Measurements from ENCODE around the gene RYR1.

RYR1 gene

GRCh38 chr19:38443458-38443999 lies 10.0 kb downstream of the RYR1 start:
- no peak overlapping the region for H3K4me3 ChIP-seq (ENCODE audit: control insufficient read depth in 1 of 7, extremely low read depth in 1 of 7, insufficient read depth in 4 of 7, low read depth in 2 of 7, low read length in 6 of 7)
- H3K27me3 ChIP-seq (replicated peaks in 2 of 5; ENCODE audit: control insufficient read depth in 4 of 5, insufficient read depth in 5 of 5, low read length in 4 of 5) = no peaks in the 10 kb centered on the region
- DNase-seq = no peak
- no peaks in the 10 kb centered on the region for H3K36me3 ChIP-seq (ENCODE audit: control insufficient read depth in 4 of 4, insufficient read depth in 4 of 4, low read length in 3 of 4)
- no peaks in the 10 kb centered on the region for H3K9me3 ChIP-seq (ENCODE audit: control extremely low read depth in 1 of 5, control insufficient read depth in 4 of 5, insufficient read depth in 2 of 5, low read depth in 1 of 5, low read length in 4 of 5)
- ChIA-PET CTCF (interaction anchor here (4.8 kb wide), 1 partner anchor 40 kb away, joined by 30 read pairs; the partner anchor contains the start of gene FAM98C), POLR2A (no interaction called here)
- H3K27ac ChIP-seq (ENCODE audit: insufficient read depth in 1 of 2, low read depth in 1 of 2, low read length in 2 of 2, poor library complexity in 1 of 2, severe bottlenecking in 2 of 2) = no peak overlapping the region
- peaks cover 0 to 2% (median 0%) of the 10 kb centered on the region in 4 experiments for H3K4me1 ChIP-seq (ENCODE audit: control extremely low read depth in 1 of 4, control insufficient read depth in 4 of 4, insufficient read depth in 4 of 4, low read length in 3 of 4)
- WGBS (ENCODE audit: insufficient coverage) = 93% methylated on average over 12 of the region's 15 CpGs

GRCh38 chr19:38444026-38444425 lies 10.5 kb downstream of the RYR1 start:
- no peak for DNase-seq
- no peak overlapping the region for H3K27ac ChIP-seq (ENCODE audit: insufficient read depth in 1 of 2, low read depth in 1 of 2, low read length in 2 of 2, poor library complexity in 1 of 2, severe bottlenecking in 2 of 2)
- no peaks in the 10 kb centered on the region for H3K36me3 ChIP-seq (ENCODE audit: control insufficient read depth in 4 of 4, insufficient read depth in 4 of 4, low read length in 3 of 4)
- H3K4me1 ChIP-seq (ENCODE audit: control extremely low read depth in 1 of 4, control insufficient read depth in 4 of 4, insufficient read depth in 4 of 4, low read length in 3 of 4) = peaks cover 0 to 2% (median 0%) of the 10 kb centered on the region in 4 experiments
- CTCF ChIA-PET = interaction anchor here (4.8 kb wide), 1 partner anchor 40 kb away, joined by 30 read pairs; the partner anchor contains the start of gene FAM98C
- POLR2A ChIA-PET = no interaction called here
- WGBS (ENCODE audit: insufficient coverage) = 100% methylated on average over 6 of the region's 7 CpGs
- no peak overlapping the region for H3K4me3 ChIP-seq (ENCODE audit: control insufficient read depth in 1 of 7, extremely low read depth in 1 of 7, insufficient read depth in 4 of 7, low read depth in 2 of 7, low read length in 6 of 7)
- no peaks in the 10 kb centered on the region for H3K9me3 ChIP-seq (ENCODE audit: control extremely low read depth in 1 of 5, control insufficient read depth in 4 of 5, insufficient read depth in 2 of 5, low read depth in 1 of 5, low read length in 4 of 5)
- no peaks in the 10 kb centered on the region for H3K27me3 ChIP-seq (replicated peaks in 2 of 5; ENCODE audit: control insufficient read depth in 4 of 5, insufficient read depth in 5 of 5, low read length in 4 of 5)

GRCh38 chr19:38445362-38445761 lies 11.9 kb downstream of the RYR1 start:
- H3K9me3 ChIP-seq (ENCODE audit: control extremely low read depth in 1 of 5, control insufficient read depth in 4 of 5, insufficient read depth in 2 of 5, low read depth in 1 of 5, low read length in 4 of 5) = no peaks in the 10 kb centered on the region
- 92% methylated on average over 7 of the region's 7 CpGs for WGBS (ENCODE audit: insufficient coverage)
- no peak overlapping the region for H3K4me3 ChIP-seq (ENCODE audit: control insufficient read depth in 1 of 7, extremely low read depth in 1 of 7, insufficient read depth in 4 of 7, low read depth in 2 of 7, low read length in 6 of 7)
- H3K27ac ChIP-seq (ENCODE audit: insufficient read depth in 1 of 2, low read depth in 1 of 2, low read length in 2 of 2, poor library complexity in 1 of 2, severe bottlenecking in 2 of 2) = no peak overlapping the region
- peaks cover 0 to 2% (median 0%) of the 10 kb centered on the region in 4 experiments for H3K4me1 ChIP-seq (ENCODE audit: control extremely low read depth in 1 of 4, control insufficient read depth in 4 of 4, insufficient read depth in 4 of 4, low read length in 3 of 4)
- DNase-seq = no peak
- no peaks in the 10 kb centered on the region for H3K36me3 ChIP-seq (ENCODE audit: control insufficient read depth in 4 of 4, insufficient read depth in 4 of 4, low read length in 3 of 4)
- H3K27me3 ChIP-seq (replicated peaks in 2 of 5; ENCODE audit: control insufficient read depth in 4 of 5, insufficient read depth in 5 of 5, low read length in 4 of 5) = no peaks in the 10 kb centered on the region
- ChIA-PET POLR2A (no interaction called here), CTCF (interaction anchor here (0.8 to 4.8 kb wide), 2 partner anchors 39 to 42 kb away, joined by 3 to 30 read pairs; partner anchors contain the start of gene FAM98C)

- no peak for DNase-seq
- H3K36me3 ChIP-seq (ENCODE audit: control insufficient read depth in 4 of 4, insufficient read depth in 4 of 4, low read length in 3 of 4) = no peaks in the 10 kb centered on the region
- no peaks in the 10 kb centered on the region for H3K27me3 ChIP-seq (replicated peaks in 2 of 5; ENCODE audit: control insufficient read depth in 4 of 5, insufficient read depth in 5 of 5, low read length in 4 of 5)
- no peak overlapping the region for H3K27ac ChIP-seq (ENCODE audit: insufficient read depth in 1 of 2, low read depth in 1 of 2, low read length in 2 of 2, poor library complexity in 1 of 2, severe bottlenecking in 2 of 2)
- H3K4me1 ChIP-seq (ENCODE audit: control extremely low read depth in 1 of 4, control insufficient read depth in 4 of 4, insufficient read depth in 4 of 4, low read length in 3 of 4) = no peaks in the 10 kb centered on the region
- ChIA-PET CTCF (no interaction called here), POLR2A (no interaction called here)
- H3K4me3 ChIP-seq (ENCODE audit: control insufficient read depth in 1 of 7, extremely low read depth in 1 of 7, insufficient read depth in 4 of 7, low read depth in 2 of 7, low read length in 6 of 7) = no peak overlapping the region
- 95% methylated on average over 5 of the region's 9 CpGs for WGBS (ENCODE audit: insufficient coverage)
- H3K9me3 ChIP-seq (ENCODE audit: control extremely low read depth in 1 of 5, control insufficient read depth in 4 of 5, insufficient read depth in 2 of 5, low read depth in 1 of 5, low read length in 4 of 5) = no peaks in the 10 kb centered on the region
These were observed 14.7 kb downstream of the RYR1 start for GRCh38 chr19:38448225-38448624.

GRCh38 chr19:38449518-38449917 lies 16.0 kb downstream of the RYR1 start:
- H3K9me3 ChIP-seq (ENCODE audit: control extremely low read depth in 1 of 5, control insufficient read depth in 4 of 5, insufficient read depth in 2 of 5, low read depth in 1 of 5, low read length in 4 of 5) = no peaks in the 10 kb centered on the region
- ChIA-PET POLR2A (no interaction called here), CTCF (interaction anchor here (1.3 to 2.0 kb wide), 2 partner anchors 36 to 46 kb away, joined by 3 to 4 read pairs; partner anchors contain the start of gene FAM98C)
- H3K4me3 ChIP-seq (ENCODE audit: control insufficient read depth in 1 of 7, extremely low read depth in 1 of 7, insufficient read depth in 4 of 7, low read depth in 2 of 7, low read length in 6 of 7) = no peak overlapping the region
- no peaks in the 10 kb centered on the region for H3K36me3 ChIP-seq (ENCODE audit: control insufficient read depth in 4 of 4, insufficient read depth in 4 of 4, low read length in 3 of 4)
- no peak overlapping the region for H3K27ac ChIP-seq (ENCODE audit: insufficient read depth in 1 of 2, low read depth in 1 of 2, low read length in 2 of 2, poor library complexity in 1 of 2, severe bottlenecking in 2 of 2)
- no peaks in the 10 kb centered on the region for H3K27me3 ChIP-seq (replicated peaks in 2 of 5; ENCODE audit: control insufficient read depth in 4 of 5, insufficient read depth in 5 of 5, low read length in 4 of 5)
- no peaks in the 10 kb centered on the region for H3K4me1 ChIP-seq (ENCODE audit: control extremely low read depth in 1 of 4, control insufficient read depth in 4 of 4, insufficient read depth in 4 of 4, low read length in 3 of 4)
- DNase-seq = no peak
- WGBS (ENCODE audit: insufficient coverage) = 87% methylated on average over 3 of the region's 5 CpGs

GRCh38 chr19:38451036-38451435 lies 17.5 kb downstream of the RYR1 start:
- ChIA-PET CTCF (interaction anchor here (2.0 kb wide), 1 partner anchor 38 kb away, joined by 4 read pairs; no protein-coding TSS in a partner anchor), POLR2A (no interaction called here)
- H3K27me3 ChIP-seq (replicated peaks in 2 of 5; ENCODE audit: control insufficient read depth in 4 of 5, insufficient read depth in 5 of 5, low read length in 4 of 5) = no peaks in the 10 kb centered on the region
- no peak overlapping the region for H3K4me3 ChIP-seq (ENCODE audit: control insufficient read depth in 1 of 7, extremely low read depth in 1 of 7, insufficient read depth in 4 of 7, low read depth in 2 of 7, low read length in 6 of 7)
- no peaks in the 10 kb centered on the region for H3K36me3 ChIP-seq (ENCODE audit: control insufficient read depth in 4 of 4, insufficient read depth in 4 of 4, low read length in 3 of 4)
- DNase-seq = no peak
- H3K27ac ChIP-seq (ENCODE audit: insufficient read depth in 1 of 2, low read depth in 1 of 2, low read length in 2 of 2, poor library complexity in 1 of 2, severe bottlenecking in 2 of 2) = no peak overlapping the region
- no peaks in the 10 kb centered on the region for H3K4me1 ChIP-seq (ENCODE audit: control extremely low read depth in 1 of 4, control insufficient read depth in 4 of 4, insufficient read depth in 4 of 4, low read length in 3 of 4)
- H3K9me3 ChIP-seq (ENCODE audit: control extremely low read depth in 1 of 5, control insufficient read depth in 4 of 5, insufficient read depth in 2 of 5, low read depth in 1 of 5, low read length in 4 of 5) = no peaks in the 10 kb centered on the region
- WGBS (ENCODE audit: insufficient coverage) = 98% methylated on average over 8 of the region's 8 CpGs

GRCh38 chr19:38451629-38452028 lies 18.1 kb downstream of the RYR1 start:
- Histone ChIP-seq H3K27ac (ENCODE audit: insufficient read depth in 1 of 2, low read depth in 1 of 2, low read length in 2 of 2, poor library complexity in 1 of 2, severe bottlenecking in 2 of 2) (no peak overlapping the region), H3K4me1 (ENCODE audit: control extremely low read depth in 1 of 4, control insufficient read depth in 4 of 4, insufficient read depth in 4 of 4, low read length in 3 of 4) (no peaks in the 10 kb centered on the region), H3K27me3 (replicated peaks in 2 of 5; ENCODE audit: control insufficient read depth in 4 of 5, insufficient read depth in 5 of 5, low read length in 4 of 5) (no peaks in the 10 kb centered on the region), H3K4me3 (ENCODE audit: control insufficient read depth in 1 of 7, extremely low read depth in 1 of 7, insufficient read depth in 4 of 7, low read depth in 2 of 7, low read length in 6 of 7) (no peak overlapping the region), H3K36me3 (ENCODE audit: control insufficient read depth in 4 of 4, insufficient read depth in 4 of 4, low read length in 3 of 4) (no peaks in the 10 kb centered on the region), H3K9me3 (ENCODE audit: control extremely low read depth in 1 of 5, control insufficient read depth in 4 of 5, insufficient read depth in 2 of 5, low read depth in 1 of 5, low read length in 4 of 5) (no peaks in the 10 kb centered on the region)
- ChIA-PET POLR2A (no interaction called here), CTCF (no interaction called here)
- WGBS (ENCODE audit: insufficient coverage) = 88% methylated on average over 8 of the region's 9 CpGs
- DNase-seq = no peak
